Glomerular visceral epithelial cell (primary cell): ENCODE data around the gene YPEL1.
"Not testable (repeated sequence)": the region's sequence is repeated elsewhere in the genome, so short reads cannot be mapped to it uniquely, and the experiment has no call there.

Experiments
- DNase-seq: peaks from one replicate; pipeline ENCODE4 v3.0.0-alpha.2; 2016; ENCODE audit errors: extremely low spot score

Gene YPEL1

DNA sequence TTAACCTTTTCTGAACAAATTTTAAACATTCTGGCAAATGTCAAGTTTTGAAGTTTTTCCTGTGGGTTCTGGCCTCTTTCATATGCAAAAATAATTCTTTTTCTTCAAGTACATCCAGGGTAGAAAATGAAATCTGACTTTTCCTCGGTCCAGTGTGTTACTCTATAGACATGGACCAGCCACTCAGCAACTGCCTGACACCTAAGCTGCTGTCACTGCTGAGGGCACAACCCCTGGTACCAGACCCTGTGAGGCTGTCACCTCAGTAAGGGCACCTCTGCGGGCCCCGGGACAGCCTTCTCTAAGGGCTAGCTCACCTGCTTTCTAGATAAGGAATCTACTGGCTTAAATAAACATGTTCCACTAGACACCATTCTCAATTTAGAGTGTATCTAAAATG lies 36.0 kb downstream of the YPEL1 start:
- no peak for DNase-seq

GRCh38 chr22:21698430-21699329 lies 36.9 kb downstream of the YPEL1 start:
- DNase-seq = peak; percentile 23

DNA sequence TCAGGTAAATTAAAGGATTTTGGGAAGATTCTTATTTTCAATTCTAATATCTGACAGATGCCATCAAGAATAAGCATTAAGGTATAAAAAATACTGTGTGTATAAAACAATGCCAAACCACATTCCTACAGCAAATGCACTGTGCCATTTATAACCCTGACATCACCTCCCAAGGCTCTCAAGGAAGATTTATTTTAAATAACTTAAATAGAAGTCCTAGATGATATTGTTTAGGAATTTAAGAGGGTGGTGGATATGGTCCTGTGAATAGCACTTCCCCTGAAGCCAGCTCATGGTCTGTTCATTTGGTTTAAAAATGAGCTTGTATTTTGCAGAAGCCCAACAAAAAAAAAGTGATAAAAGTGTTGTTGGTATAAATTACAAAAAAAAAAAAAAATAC lies 37.7 kb downstream of the YPEL1 start:
- peak; percentile 18 for DNase-seq

DNA sequence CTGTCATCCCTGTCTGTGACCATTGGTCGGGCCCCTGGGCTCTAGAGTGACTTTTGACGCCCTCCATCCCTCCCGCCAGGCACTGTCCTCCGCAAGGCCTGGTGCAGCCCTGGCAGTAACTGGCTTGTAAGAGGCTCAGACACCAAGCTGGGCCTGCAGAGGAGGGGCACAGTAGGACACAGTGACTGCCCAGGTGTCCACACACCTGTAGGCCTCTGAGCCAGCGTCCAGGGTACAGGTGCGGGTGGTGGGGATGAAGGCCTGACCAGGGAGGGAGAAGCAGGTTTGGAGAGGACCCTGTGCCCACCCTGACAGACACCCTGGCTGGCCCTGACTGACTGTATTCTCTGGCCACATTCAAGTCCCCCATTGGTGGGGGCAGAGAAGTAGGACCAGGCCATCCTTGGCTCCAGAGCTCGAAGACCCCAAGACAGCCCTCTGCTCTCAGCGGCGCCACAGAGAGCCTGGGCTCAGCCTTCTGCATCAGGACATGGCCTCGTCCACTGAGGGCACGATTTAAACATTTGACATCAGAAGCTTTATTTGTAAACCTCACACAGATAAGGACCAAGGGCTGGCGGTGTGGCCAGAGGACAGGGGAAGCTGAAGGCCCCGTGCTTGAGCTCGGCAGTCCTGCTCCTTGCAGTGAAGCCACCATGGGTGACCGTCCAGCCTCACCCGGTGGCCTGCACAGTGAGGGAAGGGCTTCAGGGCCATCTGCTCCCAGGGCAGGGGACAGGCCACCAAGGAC lies 38.4 kb downstream of the YPEL1 start:
- no peak for DNase-seq

- no peak for DNase-seq
Observed at GRCh38 chr22:21696115-21696514, 39.5 kb downstream of the YPEL1 start.

GRCh38 chr22:21695430-21696085 lies 40.0 kb downstream of the YPEL1 start:
- no peak for DNase-seq

- no peak for DNase-seq
Observed at GRCh38 chr22:21694795-21695429, 40.7 kb downstream of the YPEL1 start.

DNA sequence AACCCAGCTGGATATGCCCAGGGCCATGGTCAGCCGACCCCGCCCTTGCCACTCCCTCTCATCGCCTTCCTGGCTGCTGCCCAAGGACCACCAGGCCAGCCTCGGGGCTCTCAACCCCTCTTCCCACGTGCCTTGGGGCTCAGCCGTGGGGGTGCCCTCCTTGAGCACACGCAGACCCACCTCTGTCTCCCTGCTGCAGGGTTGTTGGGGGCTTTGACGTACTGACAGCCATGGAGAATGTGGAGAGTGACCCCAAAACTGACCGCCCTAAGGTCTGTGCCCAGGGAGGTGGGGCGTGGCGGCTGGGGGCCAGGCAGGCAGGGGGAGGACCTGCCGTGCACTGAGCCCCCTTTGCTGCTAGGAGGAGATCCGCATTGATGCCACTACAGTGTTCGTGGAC lies 41.2 kb downstream of the YPEL1 start:
- DNase-seq = no peak

- DNase-seq = no peak
Observed at GRCh38 chr22:21693999-21694341, 41.6 kb downstream of the YPEL1 start.

- DNase-seq = no peak
Observed at GRCh38 chr22:21693333-21693998, 42.1 kb downstream of the YPEL1 start.

DNA sequence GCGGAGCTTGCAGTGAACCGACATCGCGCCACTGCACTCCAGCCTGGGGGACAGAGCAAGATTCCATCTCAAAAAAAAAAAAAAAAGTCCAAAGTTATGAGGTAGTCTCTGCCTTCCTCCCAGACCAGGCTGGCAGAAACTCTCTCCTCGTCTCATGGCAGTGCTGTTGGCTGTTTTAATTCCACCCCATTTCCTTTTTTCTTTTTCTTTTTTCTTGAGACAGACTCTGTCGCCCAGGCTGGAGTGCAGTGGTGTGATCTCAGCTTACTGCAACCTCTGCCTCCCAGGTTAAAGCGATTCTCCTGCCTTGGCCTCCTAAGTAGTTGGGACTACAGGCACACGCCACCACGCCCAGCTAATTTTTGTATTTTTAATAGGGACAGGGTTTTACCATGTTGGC lies 42.7 kb downstream of the YPEL1 start:
- DNase-seq = not testable (repeated sequence)

DNA sequence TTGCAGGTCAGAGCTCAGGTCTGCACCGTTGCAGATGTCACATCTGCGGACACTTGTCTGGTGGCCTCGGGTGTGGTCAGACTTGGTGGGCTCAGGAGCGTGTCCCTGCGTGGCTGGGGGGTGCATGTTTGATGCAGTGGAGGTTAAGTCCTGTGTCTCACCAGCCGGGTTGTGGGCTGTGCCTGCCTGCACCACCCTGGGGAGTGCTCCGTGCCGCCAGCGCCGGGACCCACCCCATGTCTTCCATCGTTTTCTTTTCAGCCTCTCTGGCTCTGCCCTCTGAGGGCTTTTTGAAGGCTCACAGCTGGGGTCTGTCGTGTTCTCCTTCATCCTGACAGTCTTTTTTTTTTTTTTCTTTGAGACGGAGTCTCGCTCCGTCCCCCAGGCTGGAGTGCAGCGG lies 43.8 kb downstream of the YPEL1 start:
- DNase-seq = no peak

DNA sequence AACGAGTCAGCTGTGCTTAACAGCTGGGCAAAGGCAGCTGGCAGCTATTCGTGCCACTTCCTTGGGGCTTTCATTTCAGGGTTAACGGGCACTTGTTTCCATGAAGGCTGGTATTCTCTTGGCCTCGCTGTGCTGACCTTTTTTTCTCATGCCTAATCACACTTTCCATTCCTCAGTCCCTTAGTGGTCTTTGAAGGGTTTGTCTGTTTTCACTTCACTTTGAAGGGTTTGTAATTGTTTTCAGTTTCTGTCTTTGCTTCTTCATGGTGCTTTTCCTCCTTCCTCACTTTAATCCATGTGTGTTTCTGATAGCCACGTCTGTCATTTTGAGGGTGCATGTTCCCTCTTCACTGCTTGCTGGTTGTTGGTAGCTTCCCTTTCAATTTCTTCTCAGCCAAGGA lies 45.2 kb downstream of the YPEL1 start:
- DNase-seq = no peak

- DNase-seq = no peak
Observed at GRCh38 chr22:21688706-21689381, 46.8 kb downstream of the YPEL1 start.

- DNase-seq = no peak
Observed at GRCh38 chr22:21688341-21688705, 47.3 kb downstream of the YPEL1 start.

GRCh38 chr22:21687685-21688259 lies 47.8 kb downstream of the YPEL1 start:
- no peak for DNase-seq

DNA sequence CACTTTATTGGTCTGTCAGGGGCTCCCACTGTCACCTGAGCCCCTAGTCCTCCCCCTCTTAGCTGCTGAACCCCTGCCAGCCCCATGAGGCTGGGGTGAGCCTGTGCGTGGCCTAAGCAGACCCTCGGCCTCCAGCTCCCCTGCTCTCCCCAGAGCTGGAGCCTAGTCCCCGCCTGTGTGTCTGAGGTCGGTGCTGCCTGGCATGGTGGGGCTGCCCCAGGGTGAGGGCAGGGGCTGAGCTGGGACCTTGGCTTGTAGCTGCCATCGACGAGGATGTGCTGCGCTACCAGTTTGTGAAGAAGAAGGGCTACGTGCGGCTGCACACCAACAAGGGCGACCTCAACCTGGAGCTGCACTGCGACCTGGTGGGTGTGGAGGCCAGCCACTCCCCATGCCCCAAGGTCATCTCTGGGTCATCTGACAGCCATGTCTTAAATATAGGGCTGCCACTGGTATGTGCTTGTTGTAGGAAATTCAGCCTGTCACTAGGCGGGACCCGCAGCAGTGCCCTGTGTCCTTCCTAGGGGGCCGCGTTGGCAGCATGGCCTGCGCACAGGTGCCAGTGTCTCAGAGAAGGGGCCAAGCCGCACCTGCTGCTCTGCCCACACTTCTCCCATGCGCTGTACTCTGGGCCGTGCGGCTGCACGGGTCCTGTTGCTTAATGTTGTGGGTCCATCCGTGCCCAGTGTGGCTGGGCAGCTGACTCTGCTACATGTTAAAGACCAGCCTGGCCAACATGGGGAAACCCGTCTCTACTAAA lies 48.8 kb downstream of the YPEL1 start:
- no peak for DNase-seq

DNA sequence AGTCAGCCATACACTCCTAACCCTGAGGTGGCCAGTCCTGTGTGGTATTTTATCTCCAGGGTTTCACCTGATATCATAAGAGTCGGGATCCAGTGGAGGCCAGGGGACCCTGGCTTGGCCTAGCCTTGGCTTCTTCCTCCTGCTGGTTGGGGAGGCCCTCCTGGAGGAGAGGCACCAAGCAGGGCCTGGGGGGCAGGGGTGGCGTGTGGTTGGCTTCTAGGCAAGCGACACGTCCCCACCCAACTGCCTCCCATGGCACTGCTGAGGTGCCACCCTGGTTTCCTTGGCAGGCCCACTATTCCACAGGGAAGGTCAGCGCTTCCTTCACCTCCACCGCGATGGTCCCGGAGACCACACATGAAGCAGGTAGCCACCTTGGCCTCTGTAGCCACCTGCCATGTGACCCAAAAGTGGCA lies 49.4 kb downstream of the YPEL1 start:
- DNase-seq = no peak

DNA sequence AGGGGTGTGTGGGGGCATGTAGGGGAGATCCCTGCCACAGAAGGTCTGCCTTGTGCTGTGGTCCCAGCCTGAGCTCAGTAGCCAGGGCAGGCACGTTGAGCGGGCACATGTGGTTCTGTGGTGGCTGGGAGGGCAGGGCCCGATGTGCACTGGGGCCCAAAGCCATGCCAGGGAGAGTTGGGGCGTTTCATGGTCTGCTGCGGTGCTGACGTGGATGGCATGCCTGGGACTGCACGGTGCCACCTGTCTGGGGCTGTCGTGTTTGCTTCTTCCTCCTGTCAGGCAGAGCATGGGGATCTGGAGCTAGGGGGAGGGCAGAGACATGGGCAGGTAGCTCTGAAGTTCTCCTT lies 50.5 kb downstream of the YPEL1 start:
- no peak for DNase-seq
